Tibial nerve (tissue), 4 donors: ENCODE measurements around the gene SLC44A5.

ENCODE experiments used
- CTCF ChIP-seq, 5 experiments: fragments of 200-600 bp in 3 of 5; fragments of 450-650 bp in 2 of 5; sonication (generic) in 3 of 5; IDR thresholded peaks; one replicate each; pipeline ENCODE4 v1.5.1; 2016 to 2019; ENCODE audit warnings: antibody characterized with exemption in 5 of 5, mild to moderate bottlenecking in 3 of 5, moderate library complexity in 2 of 5
- EP300 ChIP-seq, 2 donors: sonication (generic); formaldehyde crosslinking; IDR thresholded peaks; one replicate each; pipeline ENCODE4 v1.6.1; 2017; ENCODE audit warnings: antibody characterized with exemption in 2 of 2, mild to moderate bottlenecking in 1 of 2

GRCh38 chr1:75589637-75590036, 21.3 kb downstream of the SLC44A5 start:
- TF ChIP-seq CTCF (IDR thresholded peaks at IDR 0.05): no peak
- TF ChIP-seq EP300 (IDR thresholded peaks at IDR 0.05): no peak
